Hepatocyte (in vitro differentiated cells): ENCODE data around the gene DYNLRB2.

Experiments used
- EZH2 ChIP-seq: fragments of 200-600 bp; sonication (generic); IDR thresholded peaks from 2 replicates; pipeline ENCODE4 v1.6.1; 2016; ENCODE audit warnings: antibody characterized with exemption, mild to moderate bottlenecking, borderline replicate concordance
- EZH2phosphoT487 ChIP-seq: fragments of 200-600 bp; sonication (generic); IDR thresholded peaks from one replicate; pipeline ENCODE4 v1.6.1; 2018; ENCODE audit warnings: antibody characterized with exemption, mild to moderate bottlenecking, low read depth, moderate library complexity; ENCODE audit not compliant: unreplicated experiment, severe bottlenecking
- TF ChIP-seq, protein P1 (sequence below): fragments of 200-600 bp; sonication (generic); IDR thresholded peaks from 2 replicates; pipeline ENCODE4 v1.5.1; 2016; ENCODE audit warnings: antibody characterized with exemption, mild to moderate bottlenecking; ENCODE audit not compliant: poor library complexity

- TF ChIP-seq, protein P1, sequence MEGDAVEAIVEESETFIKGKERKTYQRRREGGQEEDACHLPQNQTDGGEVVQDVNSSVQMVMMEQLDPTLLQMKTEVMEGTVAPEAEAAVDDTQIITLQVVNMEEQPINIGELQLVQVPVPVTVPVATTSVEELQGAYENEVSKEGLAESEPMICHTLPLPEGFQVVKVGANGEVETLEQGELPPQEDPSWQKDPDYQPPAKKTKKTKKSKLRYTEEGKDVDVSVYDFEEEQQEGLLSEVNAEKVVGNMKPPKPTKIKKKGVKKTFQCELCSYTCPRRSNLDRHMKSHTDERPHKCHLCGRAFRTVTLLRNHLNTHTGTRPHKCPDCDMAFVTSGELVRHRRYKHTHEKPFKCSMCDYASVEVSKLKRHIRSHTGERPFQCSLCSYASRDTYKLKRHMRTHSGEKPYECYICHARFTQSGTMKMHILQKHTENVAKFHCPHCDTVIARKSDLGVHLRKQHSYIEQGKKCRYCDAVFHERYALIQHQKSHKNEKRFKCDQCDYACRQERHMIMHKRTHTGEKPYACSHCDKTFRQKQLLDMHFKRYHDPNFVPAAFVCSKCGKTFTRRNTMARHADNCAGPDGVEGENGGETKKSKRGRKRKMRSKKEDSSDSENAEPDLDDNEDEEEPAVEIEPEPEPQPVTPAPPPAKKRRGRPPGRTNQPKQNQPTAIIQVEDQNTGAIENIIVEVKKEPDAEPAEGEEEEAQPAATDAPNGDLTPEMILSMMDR: no peak
- TF ChIP-seq EZH2: no peak
- no peak for TF ChIP-seq EZH2phosphoT487
These were observed 35.6 kb downstream of the DYNLRB2 start for GRCh38 chr16:80576343-80576912.
